HepG2 (cell line): ENCODE results near the gene ZNF77. TPM values are rescaled to one million over a fixed set of nuclear protein-coding genes. Genes with fewer than 3 reads are reported as not detected.

Source experiments
- ARNT ChIP-seq: fragments of 450-650 bp; IDR thresholded peaks from 2 replicates; pipeline ENCODE4 v1.6.1; 2017
- CCDC6 ChIP-seq: sonication (generic); formaldehyde crosslinking; IDR thresholded peaks from 2 replicates; pipeline ENCODE4 v1.8.1; 2022; ENCODE audit warnings: mild to moderate bottlenecking, missing genetic modification reagents, moderate library complexity
- FOXC1 ChIP-seq: sonication (generic); formaldehyde crosslinking; IDR thresholded peaks from 2 replicates; pipeline ENCODE4 v1.8.0; 2022; ENCODE audit warnings: mild to moderate bottlenecking, missing genetic modification reagents, borderline replicate concordance
- FOXJ3 ChIP-seq: sonication (generic); formaldehyde crosslinking; IDR thresholded peaks from 2 replicates; pipeline ENCODE4 v1.4.0; 2020; ENCODE audit warnings: missing genetic modification reagents, mild to moderate bottlenecking, borderline replicate concordance
- FOXM1 ChIP-seq: sonication (generic); formaldehyde crosslinking; IDR thresholded peaks from 2 replicates; pipeline ENCODE4 v1.5.0; 2020; ENCODE audit warnings: missing genetic modification reagents
- JARID2 ChIP-seq: sonication (generic); formaldehyde crosslinking; IDR thresholded peaks from 2 replicates; pipeline ENCODE4 v1.8.1; 2023; ENCODE audit warnings: missing genetic modification reagents, inconsistent platforms; ENCODE audit not compliant: insufficient replicate concordance
- MYC ChIP-seq: sonication (generic); formaldehyde crosslinking; IDR thresholded peaks from 2 replicates; pipeline ENCODE4 v1.9.0; 2021; ENCODE audit warnings: missing genetic modification reagents, borderline replicate concordance
- NFATC3 ChIP-seq: sonication (generic); formaldehyde crosslinking; IDR thresholded peaks from 2 replicates; pipeline ENCODE4 v1.5.1; 2020; ENCODE audit warnings: mild to moderate bottlenecking, missing genetic modification reagents
- NKX3-1 ChIP-seq: sonication (generic); formaldehyde crosslinking; IDR thresholded peaks from 2 replicates; pipeline ENCODE4 v1.5.0; 2020; ENCODE audit warnings: missing genetic modification reagents
- POLR2A ChIP-seq, 2 experiments: IDR thresholded peaks; 2 replicates each; pipeline ENCODE4 v1.6.1; 2011; ENCODE audit warnings: low read depth in 2 of 2, low read length in 2 of 2, mild to moderate bottlenecking in 1 of 2, moderate library complexity in 1 of 2; ENCODE audit not compliant: insufficient read depth in 1 of 2
- POLR2AphosphoS5 ChIP-seq: IDR thresholded peaks from 2 replicates; pipeline ENCODE4 v1.6.1; 2012; ENCODE audit warnings: low read depth, low read length
- RELA ChIP-seq: sonication (generic); formaldehyde crosslinking; IDR thresholded peaks from 2 replicates; pipeline ENCODE4 v1.4.0; 2020; ENCODE audit warnings: missing genetic modification reagents
- REPIN1 ChIP-seq: sonication (generic); formaldehyde crosslinking; IDR thresholded peaks from 2 replicates; pipeline ENCODE4 v1.8.0; 2022; ENCODE audit warnings: missing genetic modification reagents, low read depth, mild to moderate bottlenecking, borderline replicate concordance
- RFX3 ChIP-seq: IDR thresholded peaks from 2 replicates; pipeline ENCODE4 v1.6.1; 2016; ENCODE audit warnings: missing biosample characterization, missing genetic modification reagents
- TAF15 ChIP-seq: fragments of 200-400 bp; formaldehyde crosslinking; IDR thresholded peaks from one replicate; pipeline ENCODE4 v1.6.1; 2018; ENCODE audit warnings: mild to moderate bottlenecking, low read depth, low read length; ENCODE audit not compliant: poor library complexity, severe bottlenecking
- TEAD3 ChIP-seq: optimal IDR thresholded peaks from 2 replicates; pipeline ENCODE3; 2016; ENCODE audit warnings: borderline replicate concordance
- WIZ ChIP-seq: sonication (generic); formaldehyde crosslinking; IDR thresholded peaks from 2 replicates; pipeline ENCODE4 v1.5.1; 2020; ENCODE audit warnings: mild to moderate bottlenecking, missing genetic modification reagents
- ZMYM4 ChIP-seq: sonication (generic); formaldehyde crosslinking; IDR thresholded peaks from 2 replicates; pipeline ENCODE4 v1.8.1; 2023; ENCODE audit warnings: mild to moderate bottlenecking, missing genetic modification reagents
- ZNF10 ChIP-seq: sonication (generic); formaldehyde crosslinking; IDR thresholded peaks from 2 replicates; pipeline ENCODE4 v1.4.0; 2020; ENCODE audit warnings: mild to moderate bottlenecking, low read depth, missing genetic modification reagents, borderline replicate concordance
- ZNF451 ChIP-seq: sonication (generic); formaldehyde crosslinking; IDR thresholded peaks from 2 replicates; pipeline ENCODE4 v1.5.0; 2020; ENCODE audit warnings: mild to moderate bottlenecking, missing genetic modification reagents
- ZNF510 ChIP-seq: sonication (generic); formaldehyde crosslinking; IDR thresholded peaks from 2 replicates; pipeline ENCODE4 v1.4.0; 2020; ENCODE audit warnings: low read depth, mild to moderate bottlenecking, missing genetic modification reagents
- ZNF672 ChIP-seq: sonication (generic); formaldehyde crosslinking; IDR thresholded peaks from 2 replicates; pipeline ENCODE4 v1.8.1; 2022; ENCODE audit warnings: missing genetic modification reagents
- polyA plus RNA-seq, 8 experiments: library from polyadenylated mRNA; depleted of rRNA in 3 of 8; stranded (reverse) in 7 of 8; unstranded in 1 of 8; fragments of >200 nt; fragmentation: Illumina TruSeq in 4 of 8; extraction: Trizol in 4 of 8; gene quantifications; 2 replicates each; pipeline versions ENCODE4 v1.2.1 to v1.2.3, GENCODE V29; 2011 to 2016; ENCODE audit warnings: low read depth in 4 of 8, missing spikeins in 1 of 8, mixed read lengths in 1 of 8; ENCODE audit not compliant: insufficient read depth in 1 of 8
- total RNA-seq, 5 experiments: library from RNA; depleted of rRNA; stranded (reverse); fragments of >200 nt; fragmentation: Illumina TruSeq; extraction: Trizol; gene quantifications; 2 replicates each; pipeline ENCODE4 v1.2.3, GENCODE V29; 2016; ENCODE audit warnings: low read depth in 1 of 5
- TF ChIP-seq, protein P1 (sequence below), 2 experiments: sonication (generic) in 1 of 2; formaldehyde crosslinking in 1 of 2; IDR thresholded peaks; 2 replicates each; pipeline versions ENCODE4 v1.5.1 to v1.6.1; 2011 to 2020; ENCODE audit warnings: borderline replicate concordance in 1 of 2, low read depth in 1 of 2, low read length in 1 of 2, mild to moderate bottlenecking in 1 of 2, missing genetic modification reagents in 1 of 2, moderate library complexity in 1 of 2
- TF ChIP-seq, protein P2 (sequence below): sonication (generic); formaldehyde crosslinking; IDR thresholded peaks from 2 replicates; pipeline ENCODE4 v1.5.1; 2020; ENCODE audit warnings: mild to moderate bottlenecking, missing genetic modification reagents, moderate library complexity
- TF ChIP-seq, protein P3 (sequence below): fragments of 450-650 bp; IDR thresholded peaks from 2 replicates; pipeline ENCODE4 v1.6.1; 2016

Gene ZNF77
- total and polyA plus RNA-seq, 2 of the 13 experiments (the other 11 are each of a cell fraction or from before 2014, with no cell fraction given): 7.1 to 11.5 TPM

DNA sequence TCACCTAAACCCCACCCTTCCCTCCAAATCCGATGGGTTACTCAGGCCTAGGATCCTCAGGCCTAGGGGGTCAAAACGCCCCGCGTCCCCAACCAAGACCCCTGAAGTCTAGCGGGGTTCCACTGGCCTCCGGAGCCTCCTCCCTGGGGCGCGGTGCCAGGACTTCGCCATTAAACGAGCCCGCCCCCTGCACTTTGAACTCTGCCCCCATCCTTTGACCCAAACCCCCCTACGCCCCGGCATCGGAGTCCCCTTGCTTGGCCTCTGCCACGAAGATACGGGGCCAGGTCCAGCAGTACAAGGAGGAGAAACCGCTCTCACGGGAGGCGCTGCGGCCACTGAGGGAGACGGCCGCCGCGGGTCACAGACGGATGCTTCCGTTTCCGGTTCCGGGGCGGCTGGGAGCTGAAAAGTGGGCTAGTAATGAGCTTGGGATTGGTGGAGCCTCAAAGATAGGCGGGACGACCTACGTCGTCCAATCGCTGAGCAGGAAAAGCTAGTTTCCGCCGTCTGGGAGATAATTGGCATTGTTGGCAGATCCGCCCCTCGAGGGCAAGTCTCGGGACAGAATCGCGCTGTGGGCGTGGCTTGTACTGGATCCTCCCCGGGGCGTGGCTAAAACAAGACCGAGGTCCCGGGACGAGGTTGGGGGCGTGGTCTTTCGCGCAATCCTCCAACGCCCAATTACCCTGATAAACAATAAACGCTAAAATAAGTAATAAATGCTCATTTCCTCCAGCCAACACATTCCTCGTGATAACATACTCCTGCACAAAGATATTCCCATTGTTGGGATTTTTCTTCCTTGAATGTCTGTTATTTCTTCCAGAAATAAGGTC, 5.7 kb upstream of the ZNF77 start (continued):
- TF ChIP-seq REPIN1: no peak
- TF ChIP-seq RELA (CRISPR knock-in tag): no peak
- peak; percentile 58; the same call in 1 of the 2 replicates for TF ChIP-seq ZMYM4
- no peak for TF ChIP-seq WIZ
- TF ChIP-seq ZNF672 (CRISPR knock-in tag): no peak
- TF ChIP-seq ZNF10 (CRISPR knock-in tag): no peak
- no peak for TF ChIP-seq FOXM1
- no peak for TF ChIP-seq ARNT
- no peak for TF ChIP-seq ZNF451 (CRISPR knock-in tag)
- no peak for TF ChIP-seq NFATC3 (CRISPR knock-in tag)
- TF ChIP-seq, protein P1, sequence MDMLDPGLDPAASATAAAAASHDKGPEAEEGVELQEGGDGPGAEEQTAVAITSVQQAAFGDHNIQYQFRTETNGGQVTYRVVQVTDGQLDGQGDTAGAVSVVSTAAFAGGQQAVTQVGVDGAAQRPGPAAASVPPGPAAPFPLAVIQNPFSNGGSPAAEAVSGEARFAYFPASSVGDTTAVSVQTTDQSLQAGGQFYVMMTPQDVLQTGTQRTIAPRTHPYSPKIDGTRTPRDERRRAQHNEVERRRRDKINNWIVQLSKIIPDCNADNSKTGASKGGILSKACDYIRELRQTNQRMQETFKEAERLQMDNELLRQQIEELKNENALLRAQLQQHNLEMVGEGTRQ (IDR thresholded peaks at IDR 0.05; ENCODE audit: low read depth, low read length): no peak
- TF ChIP-seq, protein P1 (CRISPR knock-in tag; IDR thresholded peaks at IDR 0.05; ENCODE audit: borderline replicate concordance): no peak
- no peak for TF ChIP-seq JARID2 (CRISPR knock-in tag)
- peak; percentile 54; the same call in 1 of the 2 replicates for TF ChIP-seq FOXC1 (CRISPR knock-in tag)
- TF ChIP-seq POLR2A (IDR thresholded peaks at IDR 0.05; ENCODE audit: insufficient read depth in 1 of 2, low read depth in 2 of 2, low read length in 2 of 2): peak; percentile 91
- TF ChIP-seq CCDC6 (CRISPR knock-in tag): no peak
- TF ChIP-seq MYC (CRISPR knock-in tag): peak; percentile 58; the same call in 1 of the 2 replicates
- TF ChIP-seq TEAD3: no peak
- TF ChIP-seq TAF15: peak; percentile 67
- no peak for TF ChIP-seq RFX3 (CRISPR knock-in tag)
- no peak for TF ChIP-seq NKX3-1 (CRISPR knock-in tag)
- no peak for TF ChIP-seq ZNF510 (CRISPR knock-in tag)
- no peak for TF ChIP-seq FOXJ3 (CRISPR knock-in tag)
- TF ChIP-seq, protein P2, sequence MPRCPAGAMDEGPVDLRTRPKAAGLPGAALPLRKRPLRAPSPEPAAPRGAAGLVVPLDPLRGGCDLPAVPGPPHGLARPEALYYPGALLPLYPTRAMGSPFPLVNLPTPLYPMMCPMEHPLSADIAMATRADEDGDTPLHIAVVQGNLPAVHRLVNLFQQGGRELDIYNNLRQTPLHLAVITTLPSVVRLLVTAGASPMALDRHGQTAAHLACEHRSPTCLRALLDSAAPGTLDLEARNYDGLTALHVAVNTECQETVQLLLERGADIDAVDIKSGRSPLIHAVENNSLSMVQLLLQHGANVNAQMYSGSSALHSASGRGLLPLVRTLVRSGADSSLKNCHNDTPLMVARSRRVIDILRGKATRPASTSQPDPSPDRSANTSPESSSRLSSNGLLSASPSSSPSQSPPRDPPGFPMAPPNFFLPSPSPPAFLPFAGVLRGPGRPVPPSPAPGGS (CRISPR knock-in tag): no peak
- TF ChIP-seq, protein P3, sequence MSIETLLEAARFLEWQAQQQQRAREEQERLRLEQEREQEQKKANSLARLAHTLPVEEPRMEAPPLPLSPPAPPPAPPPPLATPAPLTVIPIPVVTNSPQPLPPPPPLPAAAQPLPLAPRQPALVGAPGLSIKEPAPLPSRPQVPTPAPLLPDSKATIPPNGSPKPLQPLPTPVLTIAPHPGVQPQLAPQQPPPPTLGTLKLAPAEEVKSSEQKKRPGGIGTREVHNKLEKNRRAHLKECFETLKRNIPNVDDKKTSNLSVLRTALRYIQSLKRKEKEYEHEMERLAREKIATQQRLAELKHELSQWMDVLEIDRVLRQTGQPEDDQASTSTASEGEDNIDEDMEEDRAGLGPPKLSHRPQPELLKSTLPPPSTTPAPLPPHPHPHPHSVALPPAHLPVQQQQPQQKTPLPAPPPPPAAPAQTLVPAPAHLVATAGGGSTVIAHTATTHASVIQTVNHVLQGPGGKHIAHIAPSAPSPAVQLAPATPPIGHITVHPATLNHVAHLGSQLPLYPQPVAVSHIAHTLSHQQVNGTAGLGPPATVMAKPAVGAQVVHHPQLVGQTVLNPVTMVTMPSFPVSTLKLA: peak; percentile 24; the same call in 1 of the 2 replicates
- peak; percentile 97 for TF ChIP-seq POLR2AphosphoS5
